ENCODE results near the gene TNNT2.

DNA sequence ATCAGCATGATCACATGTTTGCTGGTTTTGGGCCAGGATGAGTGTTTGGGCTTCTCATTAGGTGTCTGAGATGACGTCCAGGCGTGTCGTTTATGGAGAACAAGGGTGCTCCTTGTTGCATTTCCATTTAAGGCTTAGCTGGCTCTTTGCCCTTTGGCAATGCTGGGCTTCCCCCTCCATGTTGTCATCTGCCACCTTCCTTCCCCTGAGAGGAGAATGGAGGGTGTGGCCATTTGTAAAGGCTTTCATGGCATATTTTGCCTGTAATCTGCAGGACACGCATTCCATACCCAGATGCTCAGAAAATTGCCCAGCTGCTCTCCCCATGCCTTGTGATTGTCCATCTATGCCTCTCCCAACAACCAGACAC, 66.5 kb downstream of the TNNT2 start:
- peak; percentile 50 for TF ChIP-seq YY1 (IDR thresholded peaks at IDR 0.05; ENCODE audit: low read depth)
- TF ChIP-seq, protein P1, sequence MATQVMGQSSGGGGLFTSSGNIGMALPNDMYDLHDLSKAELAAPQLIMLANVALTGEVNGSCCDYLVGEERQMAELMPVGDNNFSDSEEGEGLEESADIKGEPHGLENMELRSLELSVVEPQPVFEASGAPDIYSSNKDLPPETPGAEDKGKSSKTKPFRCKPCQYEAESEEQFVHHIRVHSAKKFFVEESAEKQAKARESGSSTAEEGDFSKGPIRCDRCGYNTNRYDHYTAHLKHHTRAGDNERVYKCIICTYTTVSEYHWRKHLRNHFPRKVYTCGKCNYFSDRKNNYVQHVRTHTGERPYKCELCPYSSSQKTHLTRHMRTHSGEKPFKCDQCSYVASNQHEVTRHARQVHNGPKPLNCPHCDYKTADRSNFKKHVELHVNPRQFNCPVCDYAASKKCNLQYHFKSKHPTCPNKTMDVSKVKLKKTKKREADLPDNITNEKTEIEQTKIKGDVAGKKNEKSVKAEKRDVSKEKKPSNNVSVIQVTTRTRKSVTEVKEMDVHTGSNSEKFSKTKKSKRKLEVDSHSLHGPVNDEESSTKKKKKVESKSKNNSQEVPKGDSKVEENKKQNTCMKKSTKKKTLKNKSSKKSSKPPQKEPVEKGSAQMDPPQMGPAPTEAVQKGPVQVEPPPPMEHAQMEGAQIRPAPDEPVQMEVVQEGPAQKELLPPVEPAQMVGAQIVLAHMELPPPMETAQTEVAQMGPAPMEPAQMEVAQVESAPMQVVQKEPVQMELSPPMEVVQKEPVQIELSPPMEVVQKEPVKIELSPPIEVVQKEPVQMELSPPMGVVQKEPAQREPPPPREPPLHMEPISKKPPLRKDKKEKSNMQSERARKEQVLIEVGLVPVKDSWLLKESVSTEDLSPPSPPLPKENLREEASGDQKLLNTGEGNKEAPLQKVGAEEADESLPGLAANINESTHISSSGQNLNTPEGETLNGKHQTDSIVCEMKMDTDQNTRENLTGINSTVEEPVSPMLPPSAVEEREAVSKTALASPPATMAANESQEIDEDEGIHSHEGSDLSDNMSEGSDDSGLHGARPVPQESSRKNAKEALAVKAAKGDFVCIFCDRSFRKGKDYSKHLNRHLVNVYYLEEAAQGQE (IDR thresholded peaks at IDR 0.05; ENCODE audit: low read depth), result no peak
- TF ChIP-seq, protein P2, sequence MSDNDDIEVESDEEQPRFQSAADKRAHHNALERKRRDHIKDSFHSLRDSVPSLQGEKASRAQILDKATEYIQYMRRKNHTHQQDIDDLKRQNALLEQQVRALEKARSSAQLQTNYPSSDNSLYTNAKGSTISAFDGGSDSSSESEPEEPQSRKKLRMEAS (IDR thresholded peaks at IDR 0.05), result peak; percentile 29; the same call in 1 of the 2 replicates
- peak; percentile 93 for TF ChIP-seq NFIC (IDR thresholded peaks at IDR 0.05)
- TF ChIP-seq EP300 (IDR thresholded peaks at IDR 0.05; ENCODE audit: borderline replicate concordance), result peak; percentile 88; the same call in 1 of the 2 replicates
- TF ChIP-seq ZBTB7A (IDR thresholded peaks at IDR 0.05; ENCODE audit: low read depth), result 0 out of 2 replicates have a peak, but pooled peaks have one; percentile 31
- TF ChIP-seq, protein P3, sequence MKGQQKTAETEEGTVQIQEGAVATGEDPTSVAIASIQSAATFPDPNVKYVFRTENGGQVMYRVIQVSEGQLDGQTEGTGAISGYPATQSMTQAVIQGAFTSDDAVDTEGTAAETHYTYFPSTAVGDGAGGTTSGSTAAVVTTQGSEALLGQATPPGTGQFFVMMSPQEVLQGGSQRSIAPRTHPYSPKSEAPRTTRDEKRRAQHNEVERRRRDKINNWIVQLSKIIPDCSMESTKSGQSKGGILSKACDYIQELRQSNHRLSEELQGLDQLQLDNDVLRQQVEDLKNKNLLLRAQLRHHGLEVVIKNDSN (IDR thresholded peaks at IDR 0.05), result no peak
- TF ChIP-seq TAF1 (IDR thresholded peaks at IDR 0.05; ENCODE audit: low read depth), result no peak
- TF ChIP-seq EGR1 (IDR thresholded peaks at IDR 0.05), result 0 out of 2 replicates have a peak, but pooled peaks have one; percentile 2
